HUES64 (cell line): Measurements from ENCODE around the gene PHF14.
"Not testable (repeated sequence)": the region's sequence is repeated elsewhere in the genome, so short reads cannot be mapped to it uniquely, and the experiment has no call there.

Experiments
- H3K27ac ChIP-seq: 2 replicates; pipeline ENCODE4 v1.7.0; 2013; ENCODE audit warnings: low read depth, low read length, inconsistent platforms
- H3K27me3 ChIP-seq: 2 replicates; pipeline ENCODE4 v1.6.1; 2013; ENCODE audit warnings: mild to moderate bottlenecking, low read length; ENCODE audit not compliant: insufficient read depth
- H3K36me3 ChIP-seq: 2 replicates; pipeline ENCODE4 v1.6.1; 2013; ENCODE audit warnings: mild to moderate bottlenecking, low read length; ENCODE audit not compliant: insufficient read depth
- H3K4me1 ChIP-seq: 2 replicates; pipeline ENCODE4 v1.6.1; 2013; ENCODE audit warnings: mild to moderate bottlenecking, low read length, moderate library complexity; ENCODE audit not compliant: insufficient read depth
- H3K4me3 ChIP-seq: 2 replicates; pipeline ENCODE4 v1.5.1; 2013; ENCODE audit warnings: mild to moderate bottlenecking, low read length, moderate library complexity
- H3K9ac ChIP-seq: 2 replicates; pipeline ENCODE4 v1.6.1; 2013; ENCODE audit warnings: mild to moderate bottlenecking, low read depth, low read length
- H3K9me3 ChIP-seq: 2 replicates; pipeline ENCODE4 v1.6.1; 2013; ENCODE audit warnings: low read depth, low read length; ENCODE audit not compliant: insufficient read depth
- WGBS: fragments of 150-250, 120-280 bp; methylation state at CpG from one replicate; pipeline ENCODE4 v1.1.7; 2013; ENCODE audit warnings: missing lambda C conversion rate; 5-methylcytosine and 5-hydroxymethylcytosine counted together

PHF14 gene

DNA sequence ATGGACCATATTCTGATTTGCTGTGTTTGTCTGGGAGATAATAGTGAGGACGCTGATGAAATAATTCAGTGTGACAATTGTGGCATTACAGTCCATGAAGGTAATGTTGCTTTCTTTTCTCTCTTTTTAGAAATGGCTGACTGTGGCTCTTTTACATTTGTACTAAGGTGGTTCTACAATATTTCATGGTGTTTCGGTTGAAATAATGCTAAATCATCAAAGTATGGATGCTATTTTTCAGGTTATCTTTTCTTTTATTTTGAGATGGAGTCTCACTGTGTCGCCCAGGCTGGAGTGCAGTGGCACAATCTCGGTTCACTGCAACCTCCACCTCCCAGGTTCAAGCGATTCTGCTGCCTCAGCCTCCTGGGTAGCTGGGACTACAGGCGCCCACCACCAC is 17.1 kb downstream of the PHF14 start:
- H3K36me3 ChIP-seq = peaks cover 62% of the 10 kb centered on the region
- not testable (repeated sequence) for H3K9ac ChIP-seq, H3K27ac ChIP-seq, H3K4me1 ChIP-seq, H3K4me3 ChIP-seq, H3K27me3 ChIP-seq
- peaks cover 12% of the 10 kb centered on the region for H3K9me3 ChIP-seq
- WGBS = 97% methylated on average over 5 of the region's 6 CpGs

DNA sequence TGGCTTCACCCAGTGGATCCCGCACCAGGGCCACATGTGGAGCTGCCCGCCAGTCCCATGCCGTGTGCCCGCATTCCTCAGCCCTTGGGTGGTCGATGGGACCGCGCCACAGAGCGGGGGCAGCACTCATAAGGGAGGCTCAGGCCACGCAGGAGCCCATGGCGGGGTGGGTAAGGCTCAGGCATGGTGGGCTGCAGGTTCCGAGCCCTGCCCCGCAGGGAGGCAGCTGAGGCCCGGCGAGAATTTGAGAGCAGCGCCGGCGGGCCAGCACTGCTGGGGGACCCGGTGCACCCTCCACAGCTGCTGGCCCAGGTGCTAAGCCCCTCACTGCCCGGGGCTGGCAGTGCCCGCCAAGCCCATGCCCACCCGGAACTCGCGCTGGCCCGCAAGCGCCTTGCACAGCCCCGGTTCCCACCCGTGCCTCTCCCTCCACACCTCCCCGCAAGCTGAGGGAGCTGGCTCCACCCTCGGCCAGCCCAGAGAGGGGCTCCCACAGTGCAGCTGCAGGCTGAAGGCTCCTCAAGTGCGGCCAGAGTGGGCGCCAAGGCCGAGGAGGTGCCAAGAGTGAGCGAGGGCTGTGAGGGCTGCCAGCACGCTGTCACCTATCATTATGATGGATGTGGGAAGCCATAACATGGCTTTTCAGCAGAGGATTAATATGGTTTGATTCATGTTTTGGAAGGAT is 22.0 kb downstream of the PHF14 start:
- not testable (repeated sequence) for H3K27me3 ChIP-seq, H3K27ac ChIP-seq, H3K4me3 ChIP-seq, H3K9ac ChIP-seq, H3K4me1 ChIP-seq
- Histone ChIP-seq H3K9me3 (peaks cover 22% of the 10 kb centered on the region), H3K36me3 (peaks cover 52% of the 10 kb centered on the region)
- WGBS = 96% methylated on average over 34 of the region's 34 CpGs

GRCh38 chr7:10998996-10999757 is 25.5 kb downstream of the PHF14 start:
- H3K9me3 ChIP-seq = peaks cover 14% of the 10 kb centered on the region
- H3K36me3 ChIP-seq = peaks cover 29% of the 10 kb centered on the region
- no peaks in the 10 kb centered on the region for H3K27me3 ChIP-seq
- no peak overlapping the region for H3K27ac ChIP-seq
- no peak overlapping the region for H3K4me3 ChIP-seq
- WGBS = 89% methylated on average over 4 of the region's 4 CpGs
- H3K9ac ChIP-seq = no peak overlapping the region
- H3K4me1 ChIP-seq = no peaks in the 10 kb centered on the region

DNA sequence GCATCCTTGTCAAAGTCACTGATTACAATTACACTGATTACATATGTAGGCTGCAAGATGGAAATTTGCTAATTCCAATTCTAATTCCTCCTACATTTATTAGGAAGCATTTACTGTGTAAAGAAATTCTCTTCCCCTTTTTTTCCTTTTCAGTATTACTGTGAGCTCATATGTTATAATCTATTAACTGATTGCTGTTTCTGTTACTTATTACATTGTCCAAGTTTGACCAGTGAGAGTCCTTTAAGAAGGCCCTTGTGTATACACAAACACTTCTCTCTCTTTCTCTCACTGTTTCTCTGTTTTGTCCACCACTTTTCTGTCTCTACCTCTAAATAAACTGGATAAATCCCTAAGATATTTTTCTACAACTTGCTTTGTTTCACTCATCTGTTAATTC is 31.5 kb downstream of the PHF14 start:
- H3K4me3 ChIP-seq = no peak overlapping the region

DNA sequence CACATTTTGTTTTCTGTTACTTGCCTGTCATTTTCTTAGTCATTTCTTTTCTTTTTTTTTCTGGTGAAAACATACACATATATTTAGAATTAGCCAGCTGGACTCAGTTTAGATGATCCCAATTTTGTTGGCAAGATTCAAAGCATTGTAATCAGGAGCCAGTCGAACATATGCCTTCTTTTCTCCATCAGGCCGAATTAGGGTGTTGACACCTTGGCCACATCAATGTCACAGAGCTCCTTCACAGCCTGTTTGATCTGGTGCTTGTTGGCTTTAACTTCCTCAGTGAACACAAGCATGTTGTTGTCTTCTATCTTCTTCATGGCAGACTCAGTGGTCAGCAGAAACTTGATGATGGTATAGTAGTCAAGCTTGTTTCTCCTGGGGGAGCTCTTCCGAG is 32.6 kb downstream of the PHF14 start:
- Histone ChIP-seq H3K4me1 (no peaks in the 10 kb centered on the region), H3K36me3 (peaks cover 9% of the 10 kb centered on the region; the same call in 1 of the 2 replicates)
- whole genome bisulfite sequencing = 90% methylated on average over 3 of the region's 3 CpGs

More for the DNA sequence above, 31.5 kb downstream of the PHF14 start:
- Histone ChIP-seq H3K4me1 (no peaks in the 10 kb centered on the region), H3K27me3 (no peaks in the 10 kb centered on the region), H3K9ac (no peak overlapping the region), H3K36me3 (peaks cover 9% of the 10 kb centered on the region; the same call in 1 of the 2 replicates), H3K9me3 (no peaks in the 10 kb centered on the region), H3K27ac (no peak overlapping the region)

DNA sequence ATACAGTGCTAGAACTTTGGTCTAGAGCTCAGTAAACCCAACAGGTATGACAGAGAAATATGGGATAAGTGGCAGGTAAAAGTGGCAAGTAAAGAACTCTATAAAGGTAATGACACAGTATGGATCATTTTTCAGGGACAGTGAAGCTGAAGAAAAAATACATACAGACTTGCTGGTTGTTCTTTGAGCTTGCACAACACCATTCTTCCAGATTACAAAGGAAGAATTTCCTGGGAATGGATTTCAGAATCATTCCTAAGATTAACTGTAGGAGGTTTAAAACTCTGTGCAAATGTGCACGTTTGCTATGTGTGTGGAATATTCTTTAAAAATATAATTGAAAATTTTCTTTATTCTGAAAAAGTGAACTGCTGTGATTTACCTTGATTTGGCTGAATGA is 36.0 kb downstream of the PHF14 start:
- no peaks in the 10 kb centered on the region for H3K9me3 ChIP-seq
- H3K4me3 ChIP-seq = no peak overlapping the region
- H3K9ac ChIP-seq = no peak overlapping the region
- WGBS = 100% methylated on average over 1 of the region's 1 CpG
- H3K36me3 ChIP-seq = peaks cover 18% of the 10 kb centered on the region
- H3K4me1 ChIP-seq = no peaks in the 10 kb centered on the region
- H3K27me3 ChIP-seq = no peaks in the 10 kb centered on the region
- no peak overlapping the region for H3K27ac ChIP-seq

More for the DNA sequence above, 32.6 kb downstream of the PHF14 start:
- Histone ChIP-seq H3K9ac (no peak overlapping the region), H3K27me3 (no peaks in the 10 kb centered on the region), H3K4me3 (no peak overlapping the region), H3K9me3 (no peaks in the 10 kb centered on the region), H3K27ac (no peak overlapping the region)

DNA sequence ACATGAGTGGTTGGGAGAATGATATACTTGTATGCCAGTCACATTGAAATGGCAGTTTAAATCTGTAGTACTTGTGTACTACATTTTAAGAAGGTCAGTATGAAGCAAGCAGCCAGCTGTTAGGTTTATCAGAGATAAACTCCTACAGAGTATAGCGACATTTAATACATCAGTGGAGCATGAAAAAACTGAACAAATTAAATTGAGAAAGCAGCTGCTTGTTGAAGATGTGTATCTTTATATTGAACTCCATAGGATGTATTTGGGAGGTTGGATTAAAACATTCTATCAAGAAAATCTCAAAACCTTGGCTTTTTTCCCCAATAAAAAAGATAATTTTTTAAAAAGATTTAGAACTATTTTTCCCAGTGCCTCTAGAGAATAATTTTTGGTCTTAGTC is 47.8 kb downstream of the PHF14 start:
- Histone ChIP-seq H3K36me3 (peaks cover 28% of the 10 kb centered on the region), H3K9me3 (no peaks in the 10 kb centered on the region), H3K27ac (no peak overlapping the region), H3K4me3 (no peak overlapping the region), H3K9ac (no peak overlapping the region), H3K27me3 (no peaks in the 10 kb centered on the region), H3K4me1 (no peaks in the 10 kb centered on the region)
- WGBS = 100% methylated on average over 1 of the region's 1 CpG

- peaks cover 43% of the 10 kb centered on the region for H3K36me3 ChIP-seq
- no peaks in the 10 kb centered on the region for H3K27me3 ChIP-seq
- H3K9me3 ChIP-seq = no peaks in the 10 kb centered on the region
- no peak overlapping the region for H3K9ac ChIP-seq
- 100% methylated on average over 1 of the region's 2 CpGs for WGBS
- H3K27ac ChIP-seq = no peak overlapping the region
- no peak overlapping the region for H3K4me3 ChIP-seq
- H3K4me1 ChIP-seq = no peaks in the 10 kb centered on the region
Observed at GRCh38 chr7:11026452-11027359, 53.0 kb downstream of the PHF14 start.

GRCh38 chr7:11035661-11036060 is 62.0 kb downstream of the PHF14 start:
- no peaks in the 10 kb centered on the region for H3K27me3 ChIP-seq
- no peaks in the 10 kb centered on the region for H3K9me3 ChIP-seq
- peaks cover 52% of the 10 kb centered on the region for H3K36me3 ChIP-seq
- no peak overlapping the region for H3K4me3 ChIP-seq
- H3K27ac ChIP-seq = no peak overlapping the region
- H3K4me1 ChIP-seq = no peaks in the 10 kb centered on the region
- H3K9ac ChIP-seq = no peak overlapping the region
- 97% methylated on average over 4 of the region's 4 CpGs for WGBS

GRCh38 chr7:11039974-11040373 is 66.3 kb downstream of the PHF14 start:
- H3K9me3 ChIP-seq = no peaks in the 10 kb centered on the region
- H3K27ac ChIP-seq = no peak overlapping the region
- H3K4me1 ChIP-seq = no peaks in the 10 kb centered on the region
- no peak overlapping the region for H3K9ac ChIP-seq
- H3K27me3 ChIP-seq = no peaks in the 10 kb centered on the region
- no peak overlapping the region for H3K4me3 ChIP-seq
- H3K36me3 ChIP-seq = peaks cover 84% of the 10 kb centered on the region

DNA sequence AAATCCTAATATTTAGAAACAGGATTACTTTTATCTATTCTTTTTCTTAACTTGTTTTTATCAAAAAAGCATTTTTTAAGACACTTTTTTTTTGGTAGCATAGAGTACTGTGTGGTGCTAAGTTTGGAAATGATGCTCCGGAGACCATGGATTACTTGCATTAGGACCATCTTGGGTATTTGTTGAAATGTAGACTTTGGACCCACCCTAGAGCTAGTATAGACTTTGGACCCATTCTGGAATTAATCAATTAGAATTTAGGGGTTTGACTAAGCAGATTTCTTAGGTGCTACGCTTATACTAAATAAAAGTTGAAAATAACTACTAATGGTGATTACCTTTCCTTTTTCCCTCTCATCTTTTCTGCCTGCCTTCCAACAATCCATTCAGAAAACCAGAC is 80.4 kb downstream of the PHF14 start:
- 100% methylated on average over 1 of the region's 2 CpGs for WGBS
- no peaks in the 10 kb centered on the region for H3K27me3 ChIP-seq
- H3K4me1 ChIP-seq = no peaks in the 10 kb centered on the region
- H3K27ac ChIP-seq = no peak overlapping the region
- H3K4me3 ChIP-seq = no peak overlapping the region
- H3K9ac ChIP-seq = no peak overlapping the region
- peaks cover 60% of the 10 kb centered on the region for H3K36me3 ChIP-seq
- no peaks in the 10 kb centered on the region for H3K9me3 ChIP-seq
